ENCODE results near the gene ATG16L1. TPM values are rescaled to one million over a fixed set of nuclear protein-coding genes. Genes with fewer than 3 reads are reported as not detected.

ATG16L1 gene
- total and polyA plus RNA-seq, 9 donors, result 9.5 to 32.3 (median 20.0) TPM

GRCh38 chr2:233295891-233296290 lies 44.4 kb downstream of the ATG16L1 start:
- H3K36me3 ChIP-seq, result no peaks in the 10 kb centered on the region
- H3K4me3 ChIP-seq, result no peak overlapping the region
- TF ChIP-seq POLR2A (IDR thresholded peaks at IDR 0.05), result no peak
- TF ChIP-seq CTCF (IDR thresholded peaks at IDR 0.05), result no peak
- no peak for TF ChIP-seq EP300 (IDR thresholded peaks at IDR 0.05)
- 72 to 77% (median 75%) methylated on average over 5 of the region's 5 CpGs for WGBS, 3 donors
- intact Hi-C loops (cut with DNase I), result no loop called here
- no peaks in the 10 kb centered on the region for H3K4me1 ChIP-seq (ENCODE audit: insufficient read depth)
- no peak for DNase-seq
- H3K27ac ChIP-seq, result no peak overlapping the region
- H3K27me3 ChIP-seq, result no peaks in the 10 kb centered on the region
- no peaks in the 10 kb centered on the region for H3K9me3 ChIP-seq

- intact Hi-C loops (cut with DNase I), result no loop called here
- Histone ChIP-seq H3K36me3 (no peaks in the 10 kb centered on the region), H3K27ac (no peak overlapping the region), H3K9me3 (no peaks in the 10 kb centered on the region), H3K4me3 (no peak overlapping the region), H3K4me1 (ENCODE audit: insufficient read depth) (no peaks in the 10 kb centered on the region), H3K27me3 (no peaks in the 10 kb centered on the region)
- no peak for TF ChIP-seq EP300 (IDR thresholded peaks at IDR 0.05)
- TF ChIP-seq POLR2A (IDR thresholded peaks at IDR 0.05), result no peak
- no peak for TF ChIP-seq CTCF (IDR thresholded peaks at IDR 0.05)
- DNase-seq, result no peak
- 78 to 85% (median 78%) methylated on average over 7 of the region's 7 CpGs for WGBS, 3 donors
Measured at GRCh38 chr2:233297076-233297475, 45.6 kb downstream of the ATG16L1 start.

- TF ChIP-seq CTCF (IDR thresholded peaks at IDR 0.05) (no peak), EP300 (IDR thresholded peaks at IDR 0.05) (no peak), POLR2A (IDR thresholded peaks at IDR 0.05) (no peak)
- DNase-seq, result no peak
- Histone ChIP-seq H3K9me3 (no peaks in the 10 kb centered on the region), H3K36me3 (no peaks in the 10 kb centered on the region), H3K27ac (no peak overlapping the region), H3K27me3 (no peaks in the 10 kb centered on the region), H3K4me1 (ENCODE audit: insufficient read depth) (no peaks in the 10 kb centered on the region), H3K4me3 (no peak overlapping the region)
- intact Hi-C loops (cut with DNase I), result no loop called here
- 58 to 77% (median 62%) methylated on average over 4 of the region's 4 CpGs for WGBS, 3 donors
Measured at GRCh38 chr2:233300401-233300800, 48.9 kb downstream of the ATG16L1 start.

- H3K27ac ChIP-seq, result no peak overlapping the region
- intact Hi-C loops (cut with DNase I), result no loop called here
- no peak for DNase-seq
- WGBS, 3 donors, result 65 to 74% (median 73%) methylated on average over 2 of the region's 2 CpGs
- no peaks in the 10 kb centered on the region for H3K27me3 ChIP-seq
- TF ChIP-seq CTCF (IDR thresholded peaks at IDR 0.05), result no peak
- TF ChIP-seq EP300 (IDR thresholded peaks at IDR 0.05), result no peak
- TF ChIP-seq POLR2A (IDR thresholded peaks at IDR 0.05), result no peak
- H3K9me3 ChIP-seq, result no peaks in the 10 kb centered on the region
- no peak overlapping the region for H3K4me3 ChIP-seq
- H3K36me3 ChIP-seq, result no peaks in the 10 kb centered on the region
- H3K4me1 ChIP-seq (ENCODE audit: insufficient read depth), result no peaks in the 10 kb centered on the region
Measured at GRCh38 chr2:233301248-233301647, 49.8 kb downstream of the ATG16L1 start.

All from ovary (tissue), 9 donors.